GM23338 (cell line): Measurements from ENCODE around the gene CCDC137. TPM values are rescaled to one million over a fixed set of nuclear protein-coding genes. Genes with fewer than 3 reads are reported as not detected.

ENCODE experiments used
- ATAC-seq: fragments of 200-7000 bp; cut with Tn5 transposase; 3 replicates; pipeline ENCODE4 v1.9.1; 2020
- DNase-seq: peaks from one replicate; pipeline ENCODE4 v3.0.0-alpha.2; 2015; ENCODE audit warnings: low spot score
- H2AFZ ChIP-seq: fragments of 200-600 bp; sonication (generic); 2 replicates; pipeline ENCODE4 v1.8.0; 2016; ENCODE audit warnings: antibody characterized with exemption, mild to moderate bottlenecking, moderate library complexity
- H3F3A ChIP-seq: fragments of 200-600 bp; sonication (generic); replicated peaks from 2 replicates; pipeline ENCODE4 v1.8.0; 2017; ENCODE audit warnings: antibody characterized with exemption, mixed run types, low read depth
- H3K27ac ChIP-seq: fragments of 200-600 bp; sonication (generic); 2 replicates; pipeline ENCODE4 v1.6.1; 2016; ENCODE audit warnings: low read depth
- H3K27me3 ChIP-seq: fragments of 200-600 bp; sonication (generic); 2 replicates; pipeline ENCODE4 v1.8.0; 2016; ENCODE audit warnings: mild to moderate bottlenecking, mixed run types, moderate library complexity; ENCODE audit not compliant: insufficient read depth
- H3K36me3 ChIP-seq: fragments of 200-600 bp; sonication (generic); 2 replicates; pipeline ENCODE4 v1.8.0; 2016; ENCODE audit warnings: mild to moderate bottlenecking; ENCODE audit not compliant: insufficient read depth
- H3K4me1 ChIP-seq: fragments of 200-600 bp; sonication (generic); 2 replicates; pipeline ENCODE4 v1.8.0; 2016; ENCODE audit warnings: mild to moderate bottlenecking, moderate library complexity; ENCODE audit not compliant: insufficient read depth
- H3K4me2 ChIP-seq: fragments of 200-600 bp; sonication (generic); 2 replicates; pipeline ENCODE4 v1.7.1; 2017; ENCODE audit warnings: mixed run types
- H3K4me3 ChIP-seq: fragments of 200-600 bp; sonication (generic); 2 replicates; pipeline ENCODE4 v1.6.1; 2016; ENCODE audit warnings: mixed run types
- H3K79me2 ChIP-seq: fragments of 200-600 bp; sonication (generic); replicated peaks from 2 replicates; pipeline ENCODE4 v1.8.0; 2017; ENCODE audit warnings: mild to moderate bottlenecking; ENCODE audit not compliant: insufficient read depth
- H3K9me2 ChIP-seq: fragments of 200-600 bp; sonication (generic); 2 replicates; pipeline ENCODE4 v1.8.0; 2017; ENCODE audit not compliant: insufficient read depth
- H4K20me1 ChIP-seq: fragments of 200-600 bp; sonication (generic); replicated peaks from 2 replicates; pipeline ENCODE4 v1.8.0; 2017; ENCODE audit warnings: mild to moderate bottlenecking; ENCODE audit not compliant: insufficient read depth
- H3K27ac Mint-ChIP-seq: 2 replicates; pipeline ENCODE4 v1.8.0; 2020; ENCODE audit warnings: inconsistent platforms, mild to moderate bottlenecking, moderate library complexity, mixed read lengths
- H3K27me3 Mint-ChIP-seq: 3 replicates; pipeline ENCODE4 v1.8.0; 2022; ENCODE audit warnings: low read depth, mild to moderate bottlenecking, moderate library complexity, mixed read lengths, inconsistent platforms; ENCODE audit not compliant: insufficient read depth, poor library complexity
- H3K36me3 Mint-ChIP-seq: 3 replicates; pipeline ENCODE4 v1.8.0; 2021; ENCODE audit warnings: low read depth, mild to moderate bottlenecking, inconsistent platforms, moderate library complexity, mixed read lengths
- H3K4me1 Mint-ChIP-seq: 3 replicates; pipeline ENCODE4 v1.8.0; 2020; ENCODE audit warnings: mild to moderate bottlenecking, inconsistent platforms, mixed read lengths
- H3K4me3 Mint-ChIP-seq: 3 replicates; pipeline ENCODE4 v1.8.0; 2021; ENCODE audit warnings: moderate library complexity, mild to moderate bottlenecking, inconsistent platforms, mixed read lengths
- H3K9me3 Mint-ChIP-seq: 3 replicates; pipeline ENCODE4 v1.8.0; 2020; ENCODE audit warnings: moderate library complexity, mild to moderate bottlenecking, inconsistent platforms, mixed read lengths
- CREB1 ChIP-seq: fragments of 250-450 bp; sonication (Bioruptor Pico); IDR thresholded peaks from 2 replicates; pipeline ENCODE4 v1.5.0; 2020; ENCODE audit warnings: low read depth, mild to moderate bottlenecking, moderate library complexity
- CTCF ChIP-seq, 2 experiments: fragments of 200-600 bp in 1 of 2; sonication (generic) in 1 of 2; conservative IDR thresholded peaks; 2 replicates each; pipeline versions ENCODE4 v1.5.1 to v1.6.1; 2016 to 2017; ENCODE audit warnings: antibody characterized with exemption in 2 of 2, low read depth in 2 of 2, mild to moderate bottlenecking in 2 of 2, moderate library complexity in 1 of 2
- ETS1 ChIP-seq: IDR thresholded peaks from 2 replicates; pipeline ENCODE4 v1.6.1; 2016; ENCODE audit warnings: antibody characterized with exemption
- EZH2 ChIP-seq: fragments of 200-600 bp; sonication (generic); IDR thresholded peaks from one replicate; pipeline ENCODE4 v1.8.0; 2017; ENCODE audit warnings: antibody characterized with exemption, mild to moderate bottlenecking, low read depth; ENCODE audit not compliant: unreplicated experiment
- EZH2phosphoT487 ChIP-seq: fragments of 200-600 bp; sonication (generic); IDR thresholded peaks from one replicate; pipeline ENCODE4 v1.8.1; 2018; ENCODE audit warnings: antibody characterized with exemption; ENCODE audit not compliant: unreplicated experiment
- JUNB ChIP-seq: IDR thresholded peaks from one replicate; pipeline ENCODE4 v1.6.1; 2016; ENCODE audit warnings: antibody characterized with exemption; ENCODE audit not compliant: unreplicated experiment
- NANOG ChIP-seq: IDR thresholded peaks from 2 replicates; pipeline ENCODE4 v1.6.1; 2016; ENCODE audit warnings: antibody characterized with exemption, borderline replicate concordance
- POLR2AphosphoS5 ChIP-seq: IDR thresholded peaks from 2 replicates; pipeline ENCODE4 v1.6.1; 2016; ENCODE audit warnings: antibody characterized with exemption, low read depth
- REST ChIP-seq: IDR thresholded peaks from one replicate; pipeline ENCODE4 v1.6.1; 2018; ENCODE audit warnings: antibody characterized with exemption; ENCODE audit not compliant: unreplicated experiment
- STAT1 ChIP-seq: IDR thresholded peaks from one replicate; pipeline ENCODE4 v1.6.1; 2016; ENCODE audit warnings: antibody characterized with exemption; ENCODE audit not compliant: unreplicated experiment
- ZNF114 ChIP-seq: fragments of 250-450 bp; sonication (Bioruptor Pico); IDR thresholded peaks from 2 replicates; pipeline ENCODE4 v1.5.0; 2020; ENCODE audit warnings: mild to moderate bottlenecking, moderate library complexity
- ZNF331 ChIP-seq: fragments of 250-450 bp; sonication (Bioruptor Pico); IDR thresholded peaks from 2 replicates; pipeline ENCODE4 v1.5.0; 2020; ENCODE audit warnings: low read depth, mild to moderate bottlenecking, moderate library complexity
- ZNF462 ChIP-seq: fragments of 250-450 bp; sonication (Bioruptor Pico); IDR thresholded peaks from 2 replicates; pipeline ENCODE4 v1.5.0; 2020; ENCODE audit warnings: mild to moderate bottlenecking, moderate library complexity
- polyA plus RNA-seq: library from polyadenylated mRNA; unstranded; fragments of >200 nt; fragmentation: Nextera tagmentation; extraction: Ambion mirVana; gene quantifications from 2 replicates; pipeline ENCODE4 v1.2.1, GENCODE V29; 2016
- total RNA-seq: library from RNA; depleted of rRNA; stranded (reverse); fragments of >200 nt; shearing (Covaris generic); gene quantifications from 2 replicates; pipeline ENCODE4 v1.2.3, GENCODE V29; 2014

The CCDC137 gene
- total and polyA plus RNA-seq, 2 experiments from 2014 or later, result 26.1 to 73.4 TPM

GRCh38 chr17:81722184-81723120 lies 55.9 kb downstream of the CCDC137 start:
- ATAC-seq, result peak; percentile 46
- H3K27me3 Mint-ChIP-seq, result peaks cover 13% of the 10 kb centered on the region
- H3K4me1 Mint-ChIP-seq, result peaks cover 17% of the 10 kb centered on the region
- H3K4me2 ChIP-seq, result no peak overlapping the region
- peaks cover 8% of the 10 kb centered on the region; the same call in 2 of the 3 replicates for H3K36me3 Mint-ChIP-seq
- peak overlapping the region; percentile 85 for H3K27ac Mint-ChIP-seq
- no peaks in the 10 kb centered on the region for H3K36me3 ChIP-seq
- no peaks in the 10 kb centered on the region for H4K20me1 ChIP-seq
- H3K4me3 Mint-ChIP-seq, result no peak overlapping the region
- no peaks in the 10 kb centered on the region for H3K9me2 ChIP-seq
- DNase-seq, result no peak
- no peak for TF ChIP-seq STAT1
- no peak for TF ChIP-seq ZNF462
- no peak for TF ChIP-seq JUNB
- no peak for TF ChIP-seq CTCF (conservative IDR thresholded peaks at IDR 0.05; ENCODE audit: low read depth in 2 of 2)
- no peak for TF ChIP-seq POLR2AphosphoS5
- no peak for TF ChIP-seq NANOG
- TF ChIP-seq REST, result no peak
- TF ChIP-seq ETS1, result no peak
- no peak for TF ChIP-seq EZH2
- no peak for TF ChIP-seq ZNF331
- no peak for TF ChIP-seq EZH2phosphoT487
- no peak for TF ChIP-seq CREB1
- TF ChIP-seq ZNF114 (CRISPR knock-in tag), result no peak
- H3F3A ChIP-seq, result peaks cover 17% of the 10 kb centered on the region; the same call in 1 of the 2 replicates
- H3K4me3 ChIP-seq, result no peak overlapping the region
- H3K4me1 ChIP-seq, result peaks cover 6% of the 10 kb centered on the region; the same call in 1 of the 2 replicates
- no peaks in the 10 kb centered on the region for H3K27me3 ChIP-seq
- H3K79me2 ChIP-seq, result no peaks in the 10 kb centered on the region
- H3K27ac ChIP-seq, result 0 out of 2 replicates have a peak overlapping the region, but pooled peaks have one; percentile 39
- no peaks in the 10 kb centered on the region; the same call in 2 of the 3 replicates for H3K9me3 Mint-ChIP-seq
- H2AFZ ChIP-seq, result no peak overlapping the region
